Activated CD8-positive, alpha-beta memory T cell treated with anti-CD3 and anti-CD28 coated beads, Interleukin-2, amount 50 U/mL, for 1 hour (primary cell): ENCODE results near the gene PIGR.
A peak's percentile ranks its signal among the peaks of the same experiment; 100 is the strongest.
"Not testable (repeated sequence)": the region's sequence is repeated elsewhere in the genome, so short reads cannot be mapped to it uniquely, and the experiment has no call there.

ENCODE experiments used
- DNase-seq: peaks from one replicate; pipeline ENCODE4 v3.0.0-alpha.2; 2020; ENCODE audit errors: extremely low read depth

PIGR gene

GRCh38 chr1:206933333-206933945 lies 12.8 kb downstream of the PIGR start:
- no peak for DNase-seq

DNA sequence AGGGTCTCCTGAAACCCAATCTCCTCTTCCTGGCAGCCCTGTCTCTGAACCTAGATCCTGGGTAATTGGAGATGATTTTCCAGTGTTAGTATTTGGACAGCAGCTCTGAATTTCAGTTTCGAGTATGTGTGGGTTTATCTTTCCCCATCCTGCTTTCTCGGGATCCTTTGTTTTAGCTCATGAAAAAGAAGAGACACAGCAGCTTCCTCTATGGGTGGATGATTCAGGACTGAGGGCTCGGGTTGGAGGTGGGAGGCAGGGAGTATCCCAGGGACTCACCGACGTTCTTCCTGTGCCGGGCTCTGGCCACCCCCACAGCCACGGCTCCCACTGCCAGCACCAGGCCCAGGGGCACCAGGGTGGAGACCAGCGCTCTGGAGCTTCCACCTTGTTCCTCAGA lies 14.1 kb downstream of the PIGR start:
- no peak for DNase-seq

- DNase-seq = no peak
Measured at GRCh38 chr1:206931709-206932108, 14.6 kb downstream of the PIGR start.

DNA sequence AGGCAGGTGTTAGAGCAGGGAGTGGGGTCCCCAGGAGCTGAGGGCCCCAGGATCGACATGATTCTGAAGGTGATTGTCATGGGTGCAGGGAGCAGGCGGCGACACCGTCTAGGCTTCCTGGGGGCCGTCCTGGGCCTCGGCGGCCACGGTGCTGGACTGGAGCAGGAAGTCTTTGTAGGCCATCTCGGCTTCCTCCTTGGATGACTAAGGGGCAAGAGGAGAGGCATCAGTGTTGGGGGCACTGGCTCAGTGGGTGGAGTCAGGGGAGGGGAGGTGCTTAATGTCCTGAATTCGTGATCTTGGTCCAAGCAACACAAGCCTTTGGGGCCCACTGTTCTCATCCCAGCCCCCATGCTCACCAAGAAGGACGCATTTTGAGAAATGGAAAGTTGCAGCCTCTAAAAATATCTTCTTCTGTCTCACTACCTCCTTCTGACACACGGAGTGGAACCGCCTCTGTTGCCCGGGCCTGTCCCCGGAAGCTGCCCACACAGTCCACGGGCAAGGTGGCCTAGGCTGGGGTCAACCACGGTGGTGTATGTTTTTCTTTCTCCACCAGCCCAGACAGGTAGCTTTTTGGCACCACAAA lies 16.0 kb downstream of the PIGR start:
- DNase-seq = no peak

- no peak for DNase-seq
Measured at GRCh38 chr1:206929524-206929923, 16.7 kb downstream of the PIGR start.

DNA sequence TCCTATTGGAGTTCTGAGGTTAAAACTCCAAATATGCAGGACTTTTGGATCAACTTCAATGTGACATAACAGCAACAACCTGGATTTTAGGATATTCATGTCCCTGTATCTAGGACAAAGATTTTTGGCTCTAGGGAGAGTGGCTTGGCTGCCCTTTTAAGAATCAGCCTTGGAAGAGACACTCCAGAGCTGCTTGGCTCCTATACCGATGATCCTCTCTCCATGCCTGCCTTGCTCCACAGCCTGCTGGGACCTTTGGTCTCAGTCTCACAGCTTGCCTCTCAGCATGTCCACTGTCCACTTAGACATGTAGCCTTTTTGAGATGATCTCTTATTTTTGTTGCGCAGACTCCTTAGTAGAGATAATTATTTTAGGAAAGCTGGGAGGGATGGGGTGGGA lies 20.0 kb downstream of the PIGR start:
- DNase-seq = no peak

DNA sequence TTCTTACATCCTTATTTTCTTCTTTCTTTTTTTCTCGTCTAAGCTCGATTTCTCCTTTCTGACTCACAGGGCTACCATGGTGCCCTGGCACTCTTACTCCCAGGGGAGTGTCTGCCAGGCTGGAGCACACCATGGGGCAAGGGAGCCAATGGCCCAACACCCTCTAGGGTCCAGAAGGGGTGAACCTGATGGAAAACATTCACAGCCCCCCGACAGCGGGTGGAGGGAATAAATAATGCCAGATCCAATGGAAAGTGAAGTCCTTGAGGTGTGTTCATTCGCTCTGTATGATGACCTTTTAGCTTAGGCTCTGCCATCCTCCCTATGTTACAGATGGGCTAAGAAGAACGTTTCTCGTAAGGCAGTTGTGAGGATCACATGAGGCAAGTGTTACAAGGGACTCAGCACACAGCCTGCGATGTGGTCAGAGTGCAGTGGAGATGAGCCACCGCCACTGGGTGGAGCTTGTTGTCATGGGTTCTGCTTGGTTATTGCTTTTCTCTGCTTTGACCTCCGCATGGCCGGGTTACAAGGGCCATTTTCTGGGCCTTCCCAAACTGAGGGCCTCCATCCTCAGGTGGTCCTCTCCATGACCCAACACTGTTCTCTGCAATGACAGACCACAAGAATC lies 21.0 kb downstream of the PIGR start:
- DNase-seq = no peak

- no peak for DNase-seq
Measured at GRCh38 chr1:206924592-206925105, 21.6 kb downstream of the PIGR start.

- DNase-seq = not testable (repeated sequence)
Measured at GRCh38 chr1:206923961-206924557, 22.2 kb downstream of the PIGR start.

DNA sequence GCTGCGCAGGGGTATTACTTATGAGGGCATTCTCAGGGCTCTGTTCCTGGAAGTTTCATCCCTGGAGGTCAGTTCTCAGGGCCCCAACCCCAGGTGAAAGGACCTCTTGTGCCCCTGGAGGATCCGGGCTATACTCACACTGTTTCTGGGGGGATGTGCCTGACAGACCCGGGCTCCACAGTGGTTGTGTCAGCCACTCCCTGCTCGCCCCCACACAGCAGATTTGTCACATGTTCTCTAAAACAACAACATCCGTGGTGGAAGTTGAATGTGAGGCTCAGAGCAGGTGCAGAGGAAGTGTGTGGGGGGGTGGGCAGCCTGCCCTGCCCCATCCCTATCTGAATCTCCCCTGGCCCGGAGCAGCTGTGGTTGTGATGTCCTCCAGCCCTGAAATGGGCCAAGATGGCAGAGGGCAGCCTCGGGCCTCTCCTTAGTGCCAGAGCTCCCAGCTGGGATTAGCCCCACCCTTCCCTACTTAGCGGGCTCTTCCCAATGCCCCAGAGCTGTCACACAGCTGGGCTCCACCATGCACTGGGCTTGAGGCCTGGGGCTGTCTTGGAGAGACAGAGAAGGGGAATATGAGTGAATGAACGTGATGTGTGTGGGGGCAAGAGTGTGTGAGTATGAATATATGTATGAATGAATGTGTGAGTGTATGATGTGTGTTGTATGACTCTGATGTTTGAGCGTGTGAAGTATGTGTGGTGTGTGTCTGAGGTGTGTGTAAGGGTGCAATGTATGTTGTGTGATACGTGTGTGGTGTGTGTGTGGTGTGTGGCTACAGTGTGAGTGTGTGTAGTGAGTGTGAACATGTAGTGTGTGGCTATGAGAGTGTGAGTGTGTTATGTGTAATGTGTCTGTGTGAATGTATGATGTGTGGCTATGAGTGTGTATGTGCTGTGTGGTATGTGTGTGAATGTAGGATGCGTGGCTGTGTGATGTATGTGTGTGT lies 23.0 kb downstream of the PIGR start:
- DNase-seq = peak; percentile 65

- no peak for DNase-seq
Measured at GRCh38 chr1:206922524-206922923, 23.7 kb downstream of the PIGR start.

- no peak for DNase-seq
Measured at GRCh38 chr1:206921772-206922265, 24.4 kb downstream of the PIGR start, which contains the start of gene FCMR. TSS of gene FCMR (minus strand) at chr1:206921941. CDS start at chr1:206921854, 87 bp downstream.

GRCh38 chr1:206918076-206918475 lies 28.2 kb downstream of the PIGR start:
- no peak for DNase-seq

- no peak for DNase-seq
Measured at GRCh38 chr1:206916000-206916709, 30.1 kb downstream of the PIGR start.

- no peak for DNase-seq
Measured at GRCh38 chr1:206915030-206915735, 31.1 kb downstream of the PIGR start.

GRCh38 chr1:206913766-206914537 lies 32.3 kb downstream of the PIGR start:
- DNase-seq = no peak

- no peak for DNase-seq
Measured at GRCh38 chr1:206912445-206913095, 33.7 kb downstream of the PIGR start.

DNA sequence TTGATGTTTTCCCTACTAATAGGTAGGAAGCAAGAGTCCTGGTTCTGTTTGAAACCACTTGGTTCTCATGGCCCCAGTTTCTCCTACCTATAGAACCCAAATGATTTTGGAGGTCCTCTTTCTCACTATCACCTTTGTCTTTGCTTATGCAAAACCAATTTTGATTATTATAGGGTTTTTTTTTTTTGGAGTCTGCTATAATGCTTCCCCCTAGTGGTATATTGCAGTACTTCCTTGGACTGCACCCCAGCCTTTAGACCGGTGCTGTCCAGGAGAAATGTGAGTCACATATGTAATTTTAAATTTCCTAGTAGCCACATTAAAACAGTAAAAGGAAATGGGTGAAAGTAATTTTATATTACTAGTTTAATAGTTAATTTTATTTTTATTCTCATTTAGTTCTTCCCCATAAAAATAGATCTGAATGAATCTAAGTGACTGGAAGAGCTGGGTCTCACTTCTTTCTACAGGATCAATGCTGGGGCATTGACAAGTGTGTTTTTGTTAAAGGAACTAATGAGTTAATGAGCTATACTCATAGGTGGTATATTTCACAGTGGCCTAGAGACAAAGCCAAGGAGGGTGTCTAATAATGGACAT lies 35.1 kb downstream of the PIGR start:
- no peak for DNase-seq
